GM12873 (cell line): Measurements from ENCODE around the gene RPS6KA2.

Source experiments
- TF ChIP-seq, protein P1 (sequence below): IDR thresholded peaks from 2 replicates; pipeline ENCODE4 v1.5.1; 2012; ENCODE audit warnings: low read depth, mild to moderate bottlenecking, moderate library complexity, low read length, control low read depth; ENCODE audit not compliant: insufficient read depth; ENCODE audit errors: missing control alignments

RPS6KA2 gene

DNA sequence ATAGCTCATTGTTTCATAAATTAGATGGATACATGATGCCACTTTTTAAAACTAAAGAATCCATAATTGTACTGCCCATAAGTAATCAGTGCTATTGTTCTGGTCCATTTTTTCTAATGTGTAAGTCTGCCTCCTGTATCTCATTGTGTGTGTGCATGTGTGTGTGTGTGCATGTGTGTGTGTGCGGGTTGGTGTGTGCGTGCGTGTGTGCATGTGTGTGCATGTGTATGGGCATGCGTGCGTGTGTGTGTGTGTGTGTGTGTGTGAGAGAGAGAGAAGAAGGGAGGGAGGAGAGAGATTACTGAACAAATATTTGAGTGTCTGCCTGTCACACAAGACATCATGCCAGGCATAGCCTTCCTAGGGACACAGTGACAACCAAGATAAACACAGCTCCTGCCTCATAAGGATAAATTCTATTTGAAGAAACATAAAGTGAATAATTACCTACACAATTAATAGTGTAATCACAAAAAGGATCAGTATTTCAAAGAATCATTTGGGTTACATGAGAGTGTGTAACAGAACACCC, 33.2 kb upstream of the RPS6KA2 start:
- TF ChIP-seq, protein P1, sequence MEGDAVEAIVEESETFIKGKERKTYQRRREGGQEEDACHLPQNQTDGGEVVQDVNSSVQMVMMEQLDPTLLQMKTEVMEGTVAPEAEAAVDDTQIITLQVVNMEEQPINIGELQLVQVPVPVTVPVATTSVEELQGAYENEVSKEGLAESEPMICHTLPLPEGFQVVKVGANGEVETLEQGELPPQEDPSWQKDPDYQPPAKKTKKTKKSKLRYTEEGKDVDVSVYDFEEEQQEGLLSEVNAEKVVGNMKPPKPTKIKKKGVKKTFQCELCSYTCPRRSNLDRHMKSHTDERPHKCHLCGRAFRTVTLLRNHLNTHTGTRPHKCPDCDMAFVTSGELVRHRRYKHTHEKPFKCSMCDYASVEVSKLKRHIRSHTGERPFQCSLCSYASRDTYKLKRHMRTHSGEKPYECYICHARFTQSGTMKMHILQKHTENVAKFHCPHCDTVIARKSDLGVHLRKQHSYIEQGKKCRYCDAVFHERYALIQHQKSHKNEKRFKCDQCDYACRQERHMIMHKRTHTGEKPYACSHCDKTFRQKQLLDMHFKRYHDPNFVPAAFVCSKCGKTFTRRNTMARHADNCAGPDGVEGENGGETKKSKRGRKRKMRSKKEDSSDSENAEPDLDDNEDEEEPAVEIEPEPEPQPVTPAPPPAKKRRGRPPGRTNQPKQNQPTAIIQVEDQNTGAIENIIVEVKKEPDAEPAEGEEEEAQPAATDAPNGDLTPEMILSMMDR: no peak

DNA sequence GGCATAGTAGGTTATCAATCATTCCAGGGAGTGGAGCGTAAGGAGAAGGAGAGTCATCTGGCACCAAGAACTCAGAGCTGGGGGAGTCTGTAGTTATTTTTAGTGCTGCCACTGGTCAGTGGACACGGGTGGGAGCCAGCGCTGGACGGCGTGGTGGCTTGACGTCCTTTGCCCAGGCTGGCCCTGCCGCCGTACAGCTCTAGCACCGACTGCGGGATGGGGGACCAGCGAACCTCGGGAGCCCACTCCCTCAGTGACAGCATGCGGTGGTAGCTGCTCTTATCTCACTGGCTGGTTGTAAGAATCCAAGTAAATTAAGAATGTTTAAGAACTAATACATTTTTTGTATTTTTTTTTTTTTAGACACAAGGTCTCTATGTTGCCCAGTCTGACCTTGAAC, 32.5 kb upstream of the RPS6KA2 start:
- TF ChIP-seq, protein P1: no peak

DNA sequence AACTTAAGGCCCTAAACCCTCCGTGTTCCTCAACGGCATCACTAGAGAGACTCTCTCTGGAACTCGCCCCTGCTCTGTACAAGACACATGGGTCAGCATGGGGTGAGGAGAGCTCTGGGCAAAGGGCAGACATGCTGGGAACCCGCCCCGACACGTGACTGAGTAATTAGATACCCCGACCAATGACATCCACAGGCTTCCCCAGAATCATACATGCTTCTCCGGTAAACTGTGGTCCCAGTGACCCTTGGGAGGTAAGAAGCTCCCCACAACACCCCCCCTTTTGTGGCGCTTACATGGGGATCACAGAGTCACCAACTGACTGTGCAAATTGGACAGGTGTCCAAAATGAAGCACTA, 31.7 kb upstream of the RPS6KA2 start:
- TF ChIP-seq, protein P1: no peak

DNA sequence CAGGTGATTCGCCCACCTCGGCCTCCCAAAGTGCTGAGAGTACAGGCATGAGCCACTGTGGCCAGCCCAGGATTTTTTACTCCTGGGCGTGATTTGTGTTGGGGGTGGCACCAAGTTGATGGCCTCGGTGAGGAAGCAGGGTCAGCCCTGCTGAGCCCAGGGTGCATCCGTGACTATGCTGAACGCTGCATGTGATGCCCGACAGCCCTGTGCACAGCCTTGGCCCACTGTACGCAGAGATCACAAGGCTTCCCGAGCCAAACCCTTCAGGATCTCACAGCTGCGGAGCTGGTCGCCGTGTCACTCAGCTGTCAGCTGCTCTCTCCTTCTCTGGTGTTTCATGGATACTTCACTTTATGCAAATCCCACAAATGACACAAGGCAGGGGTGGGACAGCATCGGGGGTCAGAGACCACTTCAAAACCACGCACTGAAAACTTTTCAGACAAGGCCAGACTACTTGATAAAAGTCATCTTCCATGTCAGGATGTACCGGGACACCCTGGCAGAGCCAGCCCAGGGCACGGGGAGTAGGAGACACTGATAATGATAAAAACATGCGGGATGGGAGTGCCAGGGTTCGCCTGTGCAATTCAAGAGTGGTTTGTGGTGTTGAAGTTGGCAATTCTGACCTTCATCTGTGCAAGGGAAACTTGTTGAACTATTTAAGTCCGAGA, 31.2 kb upstream of the RPS6KA2 start:
- TF ChIP-seq, protein P1: no peak

DNA sequence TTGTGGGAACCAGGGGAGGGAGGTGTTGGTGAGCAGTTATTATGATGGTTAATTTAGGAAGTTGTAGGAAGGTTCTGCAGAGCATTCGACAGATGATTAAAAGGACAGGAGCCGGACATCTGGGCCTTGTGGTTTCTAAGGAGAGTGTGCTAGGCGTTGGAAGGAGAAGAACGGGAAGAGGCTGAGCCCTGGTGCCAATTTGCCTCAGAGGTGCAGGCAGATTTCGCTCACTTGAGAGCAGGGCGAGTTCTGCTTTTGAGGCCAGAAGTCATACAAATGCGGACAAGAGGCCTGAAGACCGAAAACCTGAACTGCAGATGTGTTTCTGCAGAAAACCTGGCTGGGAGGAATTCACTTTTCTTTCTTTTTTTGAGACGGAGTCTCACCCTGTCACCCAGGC, 30.5 kb upstream of the RPS6KA2 start:
- TF ChIP-seq, protein P1: no peak

DNA sequence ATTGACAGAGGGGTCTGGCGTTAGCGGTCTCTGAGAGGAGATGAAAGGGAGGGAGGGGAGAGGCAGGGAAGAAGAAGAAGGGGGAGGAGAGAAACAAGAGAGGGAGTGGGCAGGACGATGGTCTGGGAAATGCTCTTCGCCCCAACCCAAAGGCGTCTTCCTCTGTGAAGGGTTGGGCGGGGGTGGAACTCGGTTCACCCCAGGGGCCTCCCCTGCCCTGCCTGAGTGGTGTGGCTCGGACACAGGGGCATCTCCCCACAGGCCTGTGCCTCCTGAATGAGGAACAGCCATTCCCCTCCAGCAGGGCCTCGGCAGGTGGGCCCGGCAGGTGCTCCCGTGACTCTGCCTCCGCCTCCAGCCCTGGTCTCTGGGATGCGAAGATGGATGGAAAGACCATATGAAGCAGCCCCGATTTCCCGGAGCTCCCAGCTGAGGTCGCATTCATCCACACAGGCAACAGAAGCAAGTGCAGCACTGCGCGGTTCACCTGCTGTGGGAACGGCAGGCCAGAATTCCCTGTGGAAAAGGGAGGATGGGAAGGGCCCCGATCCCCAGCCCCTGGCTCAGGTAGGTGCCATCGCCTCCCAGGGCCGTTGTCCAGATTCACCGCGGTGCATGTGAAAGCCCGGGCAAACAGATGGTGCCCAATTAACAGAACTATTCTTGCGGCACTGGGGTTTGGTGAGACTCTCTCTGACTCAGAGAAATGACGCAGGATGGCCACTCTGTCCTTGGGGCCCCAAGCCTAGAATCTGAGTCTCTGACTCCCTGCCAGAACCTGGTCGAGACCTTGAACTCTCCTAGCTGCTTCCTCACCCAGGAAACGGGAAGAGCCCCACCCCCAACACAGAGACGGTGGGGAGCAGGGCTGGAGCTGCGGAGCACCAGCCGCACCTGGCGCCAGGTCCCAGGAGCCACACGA, 29.4 kb upstream of the RPS6KA2 start:
- TF ChIP-seq, protein P1: no peak

DNA sequence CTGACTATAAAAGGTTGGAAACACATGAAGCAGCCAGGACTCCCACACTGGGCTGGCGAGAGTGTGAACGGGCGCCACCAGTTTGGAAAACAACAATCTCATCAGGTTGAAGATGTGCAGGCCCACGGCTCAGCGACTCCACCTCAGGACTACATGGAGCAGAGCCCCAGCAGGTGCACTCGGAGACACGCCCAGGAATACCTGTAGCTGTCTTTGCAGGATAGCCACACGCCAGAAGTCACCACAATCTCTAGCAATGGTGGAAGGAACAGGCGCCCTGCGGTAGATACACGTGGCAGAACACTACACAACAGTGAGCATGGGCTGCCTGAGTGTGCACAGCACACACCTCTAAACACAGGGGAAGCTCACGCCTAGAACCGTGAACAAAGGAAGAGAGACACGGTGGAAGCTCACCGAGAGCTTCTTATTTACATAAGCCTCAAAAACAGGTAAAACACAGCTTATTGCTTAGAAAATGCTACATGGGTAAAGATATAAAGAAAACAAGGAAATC, 28.7 kb upstream of the RPS6KA2 start:
- TF ChIP-seq, protein P1: no peak
